Pons (tissue), 1 donor: ENCODE data around the gene YY2.
"Not testable (repeated sequence)": the region's sequence is repeated elsewhere in the genome, so short reads cannot be mapped to it uniquely, and the experiment has no call there.

Source experiments
- DNase-seq: peaks from one replicate; pipeline ENCODE4 v3.0.0-alpha.2; 2016; ENCODE audit warnings: low spot score

YY2 gene

GRCh38 chrX:21855937-21856415 lies at the start of gene YY2:
TSS of gene YY2 (plus strand) at chrX:21855987. CDS start at chrX:21856485, 498 bp downstream.
- DNase-seq, result no peak

GRCh38 chrX:21806691-21807090 lies 49.1 kb upstream of the YY2 start:
- no peak for DNase-seq

- DNase-seq, result no peak
These were observed 44.0 kb upstream of the YY2 start for GRCh38 chrX:21811832-21812231.

- no peak for DNase-seq
These were observed 43.2 kb upstream of the YY2 start for GRCh38 chrX:21812628-21813027.

GRCh38 chrX:21813612-21814368 lies 42.0 kb upstream of the YY2 start:
- DNase-seq, result no peak

GRCh38 chrX:21816136-21816535 lies 39.7 kb upstream of the YY2 start:
- DNase-seq, result no peak

GRCh38 chrX:21820170-21820569 lies 35.6 kb upstream of the YY2 start:
- not testable (repeated sequence) for DNase-seq

- no peak for DNase-seq
These were observed 33.9 kb upstream of the YY2 start for GRCh38 chrX:21821875-21822274.

- no peak for DNase-seq
These were observed 24.3 kb upstream of the YY2 start for GRCh38 chrX:21831496-21831895.

- peak; percentile 36 for DNase-seq
These were observed 18.7 kb upstream of the YY2 start for GRCh38 chrX:21837056-21837455.

- DNase-seq, result no peak
These were observed 16.9 kb upstream of the YY2 start for GRCh38 chrX:21838937-21839333.

- DNase-seq, result peak; percentile 74
These were observed 16.2 kb upstream of the YY2 start, which contains the start of gene MBTPS2 for GRCh38 chrX:21839334-21840192. TSS of gene MBTPS2 (plus strand) at chrX:21839617. CDS start at chrX:21839735, 118 bp downstream.

- DNase-seq, result no peak
These were observed 15.6 kb upstream of the YY2 start for GRCh38 chrX:21840193-21840545.

GRCh38 chrX:21843179-21843578 lies 12.6 kb upstream of the YY2 start:
- DNase-seq, result no peak

- no peak for DNase-seq
These were observed 10.7 kb upstream of the YY2 start for GRCh38 chrX:21845096-21845495.

- DNase-seq, result no peak
These were observed 8.4 kb upstream of the YY2 start for GRCh38 chrX:21847342-21847741.

GRCh38 chrX:21853578-21853977 lies 2.2 kb upstream of the YY2 start:
- no peak for DNase-seq

- DNase-seq, result no peak
These were observed 717 bp downstream of the YY2 start for GRCh38 chrX:21856504-21856903.

- DNase-seq, result no peak
These were observed 7.5 kb downstream of the YY2 start for GRCh38 chrX:21863241-21863640.

- no peak for DNase-seq
These were observed 9.6 kb downstream of the YY2 start for GRCh38 chrX:21865436-21865835.

- DNase-seq, result no peak
These were observed 14.7 kb downstream of the YY2 start for GRCh38 chrX:21870494-21870893.

- DNase-seq, result no peak
These were observed 17.4 kb downstream of the YY2 start for GRCh38 chrX:21873063-21873775.
